CD14-positive monocyte (primary cell): ENCODE data around the gene RHOT2. TPM values are rescaled to one million over a fixed set of nuclear protein-coding genes. Genes with fewer than 3 reads are reported as not detected.

Experiments
- DNase-seq, 3 donors: peaks; one replicate each; pipeline ENCODE4 v3.0.0-alpha.2; 2011 to 2022
- H2AFZ ChIP-seq: 2 replicates; pipeline ENCODE4 v1.6.0; 2012; ENCODE audit warnings: mild to moderate bottlenecking, low read depth, low read length, inconsistent platforms; ENCODE audit not compliant: insufficient read depth, poor library complexity, severe bottlenecking
- H3K27ac ChIP-seq, 2 donors: 1 replicate in 1 of 2; 2 replicates in 1 of 2; pipeline ENCODE4 v1.5.1; 2012 to 2013; ENCODE audit warnings: low read length in 2 of 2, control low read depth in 1 of 2, inconsistent platforms in 1 of 2, low read depth in 1 of 2, mild to moderate bottlenecking in 1 of 2
- H3K27me3 ChIP-seq, 2 donors: one replicate each; pipeline versions ENCODE4 v1.6.0 to v1.6.1; 2011 to 2013; ENCODE audit warnings: low read length in 2 of 2; ENCODE audit not compliant: control insufficient read depth in 2 of 2, insufficient read depth in 2 of 2
- H3K36me3 ChIP-seq, 2 donors: replicated peaks in 1 of 2; 1 replicate in 1 of 2; 2 replicates in 1 of 2; pipeline versions ENCODE4 v1.5.1 to v1.6.1; 2012 to 2013; ENCODE audit warnings: low read length in 2 of 2, control low read depth in 1 of 2, inconsistent platforms in 1 of 2, mild to moderate bottlenecking in 1 of 2; ENCODE audit not compliant: insufficient read depth in 2 of 2, control insufficient read depth in 1 of 2
- H3K4me1 ChIP-seq, 2 donors: 1 replicate in 1 of 2; 2 replicates in 1 of 2; pipeline versions ENCODE4 v1.5.1 to v1.6.1; 2012 to 2013; ENCODE audit warnings: low read length in 2 of 2, control low read depth in 1 of 2, inconsistent platforms in 1 of 2, mild to moderate bottlenecking in 1 of 2, moderate library complexity in 1 of 2; ENCODE audit not compliant: insufficient read depth in 2 of 2, control insufficient read depth in 1 of 2
- H3K4me2 ChIP-seq: replicated peaks from 2 replicates; pipeline ENCODE3; 2012; ENCODE audit warnings: low read length, moderate library complexity, mild to moderate bottlenecking; ENCODE audit not compliant: poor library complexity, severe bottlenecking; ENCODE audit errors: extremely low read depth
- H3K4me3 ChIP-seq, 3 experiments: fragments of 200-600 bp in 1 of 3; sonication (generic) in 1 of 3; replicated peaks in 1 of 3; 1 replicate in 2 of 3; 2 replicates in 1 of 3; pipeline ENCODE4 v1.5.1; 2011 to 2013; ENCODE audit warnings: low read length in 3 of 3, mild to moderate bottlenecking in 3 of 3, control low read depth in 2 of 3, low read depth in 2 of 3, inconsistent platforms in 1 of 3, moderate library complexity in 1 of 3
- H3K79me2 ChIP-seq: 2 replicates; pipeline ENCODE4 v1.6.0; 2012; ENCODE audit warnings: mild to moderate bottlenecking, control low read depth, inconsistent platforms, low read length, moderate library complexity; ENCODE audit not compliant: insufficient read depth
- H3K9ac ChIP-seq: 2 replicates; pipeline ENCODE4 v1.6.0; 2017; ENCODE audit warnings: low read length, mild to moderate bottlenecking; ENCODE audit not compliant: insufficient read depth, poor library complexity, severe bottlenecking
- H3K9me3 ChIP-seq, 2 donors: replicated peaks in 1 of 2; 1 replicate in 1 of 2; 2 replicates in 1 of 2; pipeline versions ENCODE4 v1.5.1 to v1.6.1; 2012 to 2013; ENCODE audit warnings: low read length in 2 of 2, control low read depth in 1 of 2; ENCODE audit not compliant: control insufficient read depth in 1 of 2, insufficient read depth in 1 of 2
- H4K20me1 ChIP-seq: 2 replicates; pipeline ENCODE4 v1.6.0; 2012; ENCODE audit warnings: mild to moderate bottlenecking, low read length, control low read depth, moderate library complexity; ENCODE audit not compliant: insufficient read depth
- H3K27ac Mint-ChIP-seq, 7 donors: one replicate each; pipeline ENCODE4 v1.8.0; 2020; ENCODE audit warnings: mild to moderate bottlenecking in 7 of 7, mixed read lengths in 7 of 7, moderate library complexity in 6 of 7, inconsistent platforms in 2 of 7
- H3K27me3 Mint-ChIP-seq, 3 donors: one replicate each; pipeline ENCODE4 v1.8.0; 2021 to 2022; ENCODE audit warnings: low read depth in 3 of 3, mild to moderate bottlenecking in 3 of 3, mixed read lengths in 3 of 3, moderate library complexity in 3 of 3, inconsistent platforms in 1 of 3
- H3K36me3 Mint-ChIP-seq, 2 donors: one replicate each; pipeline ENCODE4 v1.8.0; 2020; ENCODE audit warnings: mixed read lengths in 2 of 2, inconsistent platforms in 1 of 2, mild to moderate bottlenecking in 1 of 2
- H3K4me1 Mint-ChIP-seq: one replicate; pipeline ENCODE4 v1.8.0; 2020; ENCODE audit warnings: mild to moderate bottlenecking, mixed read lengths
- H3K4me3 Mint-ChIP-seq, 2 donors: one replicate each; pipeline ENCODE4 v1.8.0; 2020; ENCODE audit warnings: mild to moderate bottlenecking in 2 of 2, mixed read lengths in 2 of 2, moderate library complexity in 1 of 2
- H3K9me3 Mint-ChIP-seq, 7 donors: one replicate each; pipeline ENCODE4 v1.8.0; 2020 to 2022; ENCODE audit warnings: mixed read lengths in 7 of 7, mild to moderate bottlenecking in 6 of 7, moderate library complexity in 6 of 7, inconsistent platforms in 2 of 7
- WGBS: methylation state at CpG from one replicate; pipeline ENCODE4 v1.1.5; 2013; ENCODE audit warnings: missing lambda C conversion rate; ENCODE audit not compliant: insufficient coverage; 5-methylcytosine and 5-hydroxymethylcytosine counted together
- intact Hi-C, 2 donors: fragments of 100-400 bp; cut with micrococcal nuclease; formaldehyde crosslinking; loops; one replicate each; pipeline versions ENCODE4 v1.15.0 to v1.15.1; 2023
- polyA plus RNA-seq, 3 donors: library from polyadenylated mRNA; depleted of rRNA in 1 of 3; unstranded in 2 of 3; stranded (reverse) in 1 of 3; fragments of 300-500 nt in 2 of 3; fragments of >200 nt in 1 of 3; fragmentation: Illumina TruSeq in 2 of 3; gene quantifications; 1 replicate in 2 of 3; 2 replicates in 1 of 3; pipeline ENCODE4 v1.2.3, GENCODE V29; 2012 to 2021
- TF ChIP-seq, protein P1 (sequence below): fragments of 200-600 bp; IDR thresholded peaks from one replicate; pipeline ENCODE4 v1.8.0; 2022; ENCODE audit warnings: antibody characterized with exemption, mild to moderate bottlenecking

The RHOT2 gene
- polyA plus RNA-seq, 3 donors: 25.4 to 276 (median 26.3) TPM

DNA sequence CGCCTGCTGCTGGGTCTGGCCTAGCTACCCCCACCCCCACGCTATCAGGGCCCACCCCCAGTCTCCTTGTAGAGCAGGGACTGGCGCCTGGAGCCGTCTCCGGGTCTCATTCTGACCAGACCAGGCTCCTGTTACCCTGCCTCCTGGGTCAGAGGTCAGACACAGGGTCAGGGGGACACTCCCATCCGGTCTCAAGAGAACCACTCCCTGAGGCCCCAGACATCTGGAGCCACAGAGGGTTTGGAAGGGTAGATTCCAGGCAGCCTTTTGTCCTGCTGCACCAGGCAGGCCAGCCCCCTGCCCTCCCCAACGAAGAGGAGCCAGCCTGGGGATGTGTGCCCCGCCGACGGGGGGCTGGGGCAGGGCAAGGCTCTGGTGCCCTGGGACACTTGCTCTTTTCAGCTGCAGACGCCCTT is 38.1 kb upstream of the RHOT2 start:
- Mint-ChIP-seq H3K4me1 (peaks cover 3% of the 10 kb centered on the region), H3K36me3 (peaks cover 31 to 45% of the 10 kb centered on the region in 2 donors), H3K9me3 (no peaks in the 10 kb centered on the region), H3K4me3 (no peak overlapping the region), H3K27me3 (peaks cover 2 to 12% (median 5%) of the 10 kb centered on the region in 3 donors), H3K27ac (peak overlapping the region in 1 of 7 donors; percentile 15)
- no peak for DNase-seq
- TF ChIP-seq, protein P1, sequence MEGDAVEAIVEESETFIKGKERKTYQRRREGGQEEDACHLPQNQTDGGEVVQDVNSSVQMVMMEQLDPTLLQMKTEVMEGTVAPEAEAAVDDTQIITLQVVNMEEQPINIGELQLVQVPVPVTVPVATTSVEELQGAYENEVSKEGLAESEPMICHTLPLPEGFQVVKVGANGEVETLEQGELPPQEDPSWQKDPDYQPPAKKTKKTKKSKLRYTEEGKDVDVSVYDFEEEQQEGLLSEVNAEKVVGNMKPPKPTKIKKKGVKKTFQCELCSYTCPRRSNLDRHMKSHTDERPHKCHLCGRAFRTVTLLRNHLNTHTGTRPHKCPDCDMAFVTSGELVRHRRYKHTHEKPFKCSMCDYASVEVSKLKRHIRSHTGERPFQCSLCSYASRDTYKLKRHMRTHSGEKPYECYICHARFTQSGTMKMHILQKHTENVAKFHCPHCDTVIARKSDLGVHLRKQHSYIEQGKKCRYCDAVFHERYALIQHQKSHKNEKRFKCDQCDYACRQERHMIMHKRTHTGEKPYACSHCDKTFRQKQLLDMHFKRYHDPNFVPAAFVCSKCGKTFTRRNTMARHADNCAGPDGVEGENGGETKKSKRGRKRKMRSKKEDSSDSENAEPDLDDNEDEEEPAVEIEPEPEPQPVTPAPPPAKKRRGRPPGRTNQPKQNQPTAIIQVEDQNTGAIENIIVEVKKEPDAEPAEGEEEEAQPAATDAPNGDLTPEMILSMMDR: no peak
- Histone ChIP-seq H3K4me3 (no peak overlapping the region), H3K4me1 (peaks cover 5 to 18% of the 10 kb centered on the region in 2 donors), H3K27me3 (no peaks in the 10 kb centered on the region), H3K9me3 (no peaks in the 10 kb centered on the region), H3K36me3 (peaks cover 40 to 52% of the 10 kb centered on the region in 2 donors), H2AFZ (no peak overlapping the region), H3K27ac (no peak overlapping the region), H3K79me2 (peaks cover 1% of the 10 kb centered on the region), H3K4me2 (no peak overlapping the region), H3K9ac (no peak overlapping the region), H4K20me1 (peaks cover 55% of the 10 kb centered on the region)
- WGBS: 71% methylated on average over 9 of the region's 11 CpGs
- intact Hi-C loops: no loop called here

- TF ChIP-seq, protein P1: no peak
- Histone ChIP-seq H3K27ac (no peak overlapping the region), H3K4me2 (no peak overlapping the region), H4K20me1 (peaks cover 55% of the 10 kb centered on the region), H3K9ac (peak overlapping the region; percentile 21), H3K4me1 (peaks cover 10 to 22% of the 10 kb centered on the region in 2 donors), H3K9me3 (no peaks in the 10 kb centered on the region), H2AFZ (no peak overlapping the region), H3K79me2 (peaks cover 6% of the 10 kb centered on the region), H3K4me3 (no peak overlapping the region), H3K36me3 (peaks cover 35 to 47% of the 10 kb centered on the region in 2 donors), H3K27me3 (no peaks in the 10 kb centered on the region)
- peaks cover 6% of the 10 kb centered on the region for H3K4me1 Mint-ChIP-seq
- DNase-seq: no peak
- H3K27me3 Mint-ChIP-seq: peaks cover 2 to 12% (median 5%) of the 10 kb centered on the region in 3 donors
- H3K36me3 Mint-ChIP-seq: peaks cover 31 to 40% of the 10 kb centered on the region in 2 donors
- 55% methylated on average over 26 of the region's 29 CpGs for WGBS
- no peak overlapping the region for H3K27ac Mint-ChIP-seq
- intact Hi-C loops: no loop called here
- no peak overlapping the region for H3K4me3 Mint-ChIP-seq
- H3K9me3 Mint-ChIP-seq: no peaks in the 10 kb centered on the region
Observed at GRCh38 chr16:630249-630814, 37.6 kb upstream of the RHOT2 start.
